HL-60 (cell line): ENCODE measurements around the gene RHEBL1.

Experiments
- CTCF ChIP-seq: IDR thresholded peaks from one replicate; pipeline ENCODE4 v1.5.1; 2011; ENCODE audit warnings: low read length, control low read depth, inconsistent platforms; ENCODE audit not compliant: insufficient read depth
- POLR2AphosphoS5 ChIP-seq: IDR thresholded peaks from 2 replicates; pipeline ENCODE4 v1.6.1; 2012; ENCODE audit warnings: low read depth

GRCh38 chr12:49058366-49059044 is 11.3 kb downstream of the RHEBL1 start:
- TF ChIP-seq CTCF: no peak
- no peak for TF ChIP-seq POLR2AphosphoS5
